RWPE1 (cell line): ENCODE data around the gene MAGI1.
A peak's percentile ranks its signal among the peaks of the same experiment; 100 is the strongest.

Experiments used
- CTCF ChIA-PET: fragments of 350-600 bp; sonication (Branson Sonifier 250); formaldehyde crosslinking; extraction: SDS; loops from one replicate; lab custom pipeline; 2021; lab: Yijun Ruan, JAX
- POLR2A ChIA-PET: fragments of 400-600 bp; formaldehyde crosslinking; extraction: SDS; loops from one replicate; lab custom pipeline; 2020; ENCODE audit warnings: antibody characterized with exemption; ENCODE audit not compliant: low non-redundant PET; lab: Yijun Ruan, JAX
- DNase-seq: peaks from one replicate; pipeline ENCODE4 v3.0.0; 2012; ENCODE audit warnings: low spot score
- H3K27ac ChIP-seq: fragments of 450-650 bp; 2 replicates; pipeline ENCODE4 v1.5.1; 2017
- CTCF ChIP-seq: fragments of 450-650 bp; conservative IDR thresholded peaks from 2 replicates; pipeline ENCODE4 v1.5.1; 2017; ENCODE audit warnings: low read depth, mild to moderate bottlenecking

MAGI1 gene

GRCh38 chr3:65343736-65344135, 695.0 kb downstream of the MAGI1 start:
- ChIA-PET POLR2A (no interaction called here), CTCF (interaction anchor here (0.6 kb wide), 1 partner anchor 954 kb away, joined by 7 read pairs; no protein-coding TSS in a partner anchor)

GRCh38 chr3:65343026-65343425, 695.7 kb downstream of the MAGI1 start:
- CTCF ChIA-PET, result no interaction called here

More at GRCh38 chr3:65343736-65344135, 695.0 kb downstream of the MAGI1 start:
- H3K27ac ChIP-seq, result no peak overlapping the region
- DNase-seq, result no peak
- TF ChIP-seq CTCF, result no peak

GRCh38 chr3:65342084-65342683, 696.5 kb downstream of the MAGI1 start:
- CTCF ChIA-PET, result interaction anchor here (0.5 kb wide), 1 partner anchor 8 kb away, joined by 3 read pairs; no protein-coding TSS in a partner anchor
- no peak overlapping the region for H3K27ac ChIP-seq
- TF ChIP-seq CTCF, result peak; percentile 46
- POLR2A ChIA-PET, result no interaction called here
- peak; percentile 17 for DNase-seq

More at GRCh38 chr3:65343026-65343425, 695.7 kb downstream of the MAGI1 start:
- no peak overlapping the region for H3K27ac ChIP-seq
- no peak for DNase-seq
- TF ChIP-seq CTCF, result no peak
- POLR2A ChIA-PET, result no interaction called here

GRCh38 chr3:65339192-65339740, 699.5 kb downstream of the MAGI1 start:
- ChIA-PET POLR2A (no interaction called here), CTCF (no interaction called here)
- no peak for TF ChIP-seq CTCF
- DNase-seq, result no peak
- no peak overlapping the region for H3K27ac ChIP-seq

GRCh38 chr3:65338571-65338970, 700.1 kb downstream of the MAGI1 start:
- TF ChIP-seq CTCF, result no peak
- no peak for DNase-seq
- POLR2A ChIA-PET, result no interaction called here
- CTCF ChIA-PET, result no interaction called here
- no peak overlapping the region for H3K27ac ChIP-seq

- ChIA-PET CTCF (no interaction called here), POLR2A (no interaction called here)
- no peak for TF ChIP-seq CTCF
- H3K27ac ChIP-seq, result no peak overlapping the region
- no peak for DNase-seq
Observed at GRCh38 chr3:65335587-65335986, 703.1 kb downstream of the MAGI1 start.
